Stomach (tissue), 9 donors: ENCODE measurements around the gene ATP6V0A4. TPM values are rescaled to one million over a fixed set of nuclear protein-coding genes. Genes with fewer than 3 reads are reported as not detected.

Source experiments
- DNase-seq, 2 donors: peaks; one replicate each; pipeline versions ENCODE4 v3.0.0 to v3.0.0-alpha.2; 2013 to 2019
- H3K27ac ChIP-seq, 5 donors: fragments of 200-600 bp in 4 of 5; sonication (generic) in 4 of 5; one replicate each; pipeline ENCODE4 v1.5.1; 2013 to 2019; ENCODE audit warnings: mild to moderate bottlenecking in 1 of 5, moderate library complexity in 1 of 5
- H3K27me3 ChIP-seq, 3 donors: fragments of 200-600 bp; sonication (generic); one replicate each; pipeline ENCODE4 v1.5.1; 2017 to 2019; ENCODE audit warnings: mixed run types in 1 of 3
- H3K36me3 ChIP-seq, 4 donors: fragments of 200-600 bp; sonication (generic); 1 replicate in 3 of 4; 2 replicates in 1 of 4; pipeline ENCODE4 v1.5.1; 2016 to 2019
- H3K4me1 ChIP-seq, 4 donors: fragments of 200-600 bp; sonication (generic); one replicate each; pipeline ENCODE4 v1.5.1; 2016 to 2019
- H3K4me3 ChIP-seq, 4 donors: fragments of 200-600 bp; sonication (generic) in 3 of 4; one replicate each; pipeline ENCODE4 v1.5.1; 2016 to 2019; ENCODE audit warnings: mild to moderate bottlenecking in 1 of 4
- H3K9me3 ChIP-seq, 4 donors: fragments of 200-600 bp; sonication (generic); one replicate each; pipeline ENCODE4 v1.5.1; 2016 to 2019
- CTCF ChIP-seq, 7 experiments: fragments of 450-650 bp in 4 of 7; fragments of 200-600 bp in 3 of 7; sonication (generic) in 3 of 7; IDR thresholded peaks; one replicate each; pipeline ENCODE4 v1.5.1; 2016 to 2019; ENCODE audit warnings: antibody characterized with exemption in 7 of 7, control low read depth in 2 of 7, mild to moderate bottlenecking in 1 of 7
- EP300 ChIP-seq: sonication (generic); formaldehyde crosslinking; IDR thresholded peaks from one replicate; pipeline ENCODE4 v1.6.1; 2017; ENCODE audit warnings: antibody characterized with exemption
- POLR2A ChIP-seq, 4 donors: fragments of 450-650 bp; IDR thresholded peaks; one replicate each; pipeline ENCODE4 v1.6.1; 2016; ENCODE audit warnings: antibody characterized with exemption in 4 of 4, control low read depth in 2 of 4, mild to moderate bottlenecking in 1 of 4, moderate library complexity in 1 of 4
- POLR2AphosphoS5 ChIP-seq, 3 donors: sonication (generic); formaldehyde crosslinking; IDR thresholded peaks; one replicate each; pipeline ENCODE4 v1.6.1; 2016; ENCODE audit warnings: antibody characterized with exemption in 3 of 3
- WGBS, 5 donors: extraction: QIAGEN DNeasy Blood & Tissue Kit in 3 of 5; methylation state at CpG; one replicate each; pipeline versions ENCODE4 v1.1.5 to v1.1.7; 2013 to 2018; 5-methylcytosine and 5-hydroxymethylcytosine counted together
- intact Hi-C: fragments of 100-400 bp; cut with DNase I; formaldehyde crosslinking; loops from one replicate; pipeline ENCODE4 v1.15.1; 2023; ENCODE audit warnings: low total_unique reads
- polyA plus RNA-seq, 3 donors: library from polyadenylated mRNA; stranded (reverse); fragments of 200-250 nt; gene quantifications; one replicate each; pipeline ENCODE4 v1.2.3, GENCODE V29; 2013
- total RNA-seq, 5 donors: library from RNA; depleted of rRNA; stranded (reverse); fragments of >200 nt; gene quantifications; one replicate each; pipeline versions ENCODE4 v1.1.0 to v1.2.3, GENCODE V29; 2014 to 2016
- donor health status: healthy with polysubstance abuse.
- donor health status: Bipolar disorder and iron deficiency.
- donor health status: healthy.

Gene ATP6V0A4
- total and polyA plus RNA-seq, 8 donors, result 1.0 TPM; not detected in 7

- no peaks in the 10 kb centered on the region for H3K36me3 ChIP-seq
- intact Hi-C loops, result no loop called here
- no peaks in the 10 kb centered on the region for H3K4me1 ChIP-seq
- H3K27ac ChIP-seq, result no peak overlapping the region
- no peak overlapping the region for H3K4me3 ChIP-seq
- DNase-seq, result no peak
- no peak for TF ChIP-seq EP300
- no peak for TF ChIP-seq POLR2A (IDR thresholded peaks at IDR 0.05)
- no peak for TF ChIP-seq CTCF (IDR thresholded peaks at IDR 0.05)
- TF ChIP-seq POLR2AphosphoS5 (IDR thresholded peaks at IDR 0.05), result no peak
- H3K9me3 ChIP-seq, result no peaks in the 10 kb centered on the region
- H3K27me3 ChIP-seq, result peaks cover 0 to 2% (median 0%) of the 10 kb centered on the region in 3 donors
Observed at GRCh38 chr7:138670594-138670993, 127.4 kb downstream of the ATP6V0A4 start.

DNA sequence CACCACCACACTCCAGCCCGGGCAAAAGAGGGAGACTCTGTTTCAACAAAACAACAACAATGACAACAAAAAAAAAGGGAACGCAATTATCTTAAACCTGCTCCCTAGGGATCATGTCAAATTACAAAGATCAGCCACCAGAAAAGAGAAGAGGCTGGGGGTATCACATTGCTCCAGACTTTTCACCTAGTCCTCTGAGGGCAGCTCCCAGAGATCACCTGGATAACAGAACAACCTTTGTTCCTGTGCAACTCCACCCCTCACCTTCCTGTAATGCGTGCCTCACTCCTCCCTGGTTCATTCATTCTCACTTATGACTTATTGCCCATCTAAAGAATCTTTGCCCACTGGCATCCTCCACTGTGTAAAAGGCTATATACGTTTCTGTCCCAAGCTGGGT lies 128.6 kb downstream of the ATP6V0A4 start:
- H3K27me3 ChIP-seq, result peaks cover 0 to 15% (median 0%) of the 10 kb centered on the region in 3 donors
- WGBS, 5 donors, result 49 to 79% (median 62%) methylated on average over 3 to 4 of the region's 4 CpGs
- DNase-seq, result no peak
- no peak for TF ChIP-seq CTCF (IDR thresholded peaks at IDR 0.05)
- no peak for TF ChIP-seq POLR2A (IDR thresholded peaks at IDR 0.05)
- no peak for TF ChIP-seq EP300
- no peak for TF ChIP-seq POLR2AphosphoS5 (IDR thresholded peaks at IDR 0.05)
- H3K9me3 ChIP-seq, result no peaks in the 10 kb centered on the region
- no peaks in the 10 kb centered on the region for H3K36me3 ChIP-seq
- intact Hi-C loops, result no loop called here
- peaks cover 0 to 3% (median 2%) of the 10 kb centered on the region in 4 donors for H3K4me1 ChIP-seq
- no peak overlapping the region for H3K27ac ChIP-seq
- H3K4me3 ChIP-seq, result no peak overlapping the region

GRCh38 chr7:138668946-138669345 lies 129.1 kb downstream of the ATP6V0A4 start:
- Histone ChIP-seq H3K4me3 (no peak overlapping the region), H3K36me3 (no peaks in the 10 kb centered on the region), H3K9me3 (no peaks in the 10 kb centered on the region), H3K4me1 (peaks cover 0 to 6% (median 6%) of the 10 kb centered on the region in 4 donors), H3K27me3 (peaks cover 0 to 19% (median 0%) of the 10 kb centered on the region in 3 donors), H3K27ac (no peak overlapping the region)
- TF ChIP-seq EP300, result no peak
- no peak for TF ChIP-seq POLR2A (IDR thresholded peaks at IDR 0.05)
- no peak for TF ChIP-seq CTCF (IDR thresholded peaks at IDR 0.05)
- no peak for TF ChIP-seq POLR2AphosphoS5 (IDR thresholded peaks at IDR 0.05)
- DNase-seq, result no peak
- intact Hi-C loops, result no loop called here
- WGBS, 5 donors, result 79 to 88% (median 86%) methylated on average over 3 of the region's 3 CpGs

- Histone ChIP-seq H3K4me1 (peaks cover 0 to 11% (median 6%) of the 10 kb centered on the region in 4 donors), H3K9me3 (no peaks in the 10 kb centered on the region), H3K27ac (no peak overlapping the region), H3K36me3 (no peaks in the 10 kb centered on the region), H3K27me3 (peaks cover 0 to 23% (median 0%) of the 10 kb centered on the region in 3 donors), H3K4me3 (no peak overlapping the region)
- WGBS, 5 donors, result 77 to 99% (median 97%) methylated on average over 2 of the region's 2 CpGs
- TF ChIP-seq POLR2A (IDR thresholded peaks at IDR 0.05) (no peak), CTCF (IDR thresholded peaks at IDR 0.05) (no peak), EP300 (no peak), POLR2AphosphoS5 (IDR thresholded peaks at IDR 0.05) (no peak)
- intact Hi-C loops, result no loop called here
- no peak for DNase-seq
Observed at GRCh38 chr7:138668229-138668596, 129.8 kb downstream of the ATP6V0A4 start.
